WTC11 (cell line): ENCODE measurements around the gene EPM2A. TPM values are rescaled to one million over a fixed set of nuclear protein-coding genes. Genes with fewer than 3 reads are reported as not detected.

Experiments
- AFF4 ChIP-seq: sonication (generic); formaldehyde crosslinking; IDR thresholded peaks from 2 replicates; pipeline ENCODE4 v1.8.1; 2023; ENCODE audit warnings: mild to moderate bottlenecking, missing genetic modification reagents, borderline replicate concordance
- ATF1 ChIP-seq: sonication (generic); formaldehyde crosslinking; IDR thresholded peaks from 2 replicates; pipeline ENCODE4 v1.8.1; 2023; ENCODE audit warnings: mild to moderate bottlenecking, moderate library complexity, missing genetic modification reagents
- CREB1 ChIP-seq: sonication (generic); formaldehyde crosslinking; IDR thresholded peaks from 2 replicates; pipeline ENCODE4 v1.8.0; 2023; ENCODE audit warnings: mild to moderate bottlenecking, missing genetic modification reagents
- ERG ChIP-seq: fragments of 250-450 bp; sonication (Bioruptor Pico); IDR thresholded peaks from 2 replicates; pipeline ENCODE4 v1.8.0; 2021; ENCODE audit warnings: mild to moderate bottlenecking
- GABPB1 ChIP-seq: sonication (generic); formaldehyde crosslinking; IDR thresholded peaks from 2 replicates; pipeline ENCODE4 v1.8.1; 2023; ENCODE audit warnings: mild to moderate bottlenecking, missing genetic modification reagents
- JAZF1 ChIP-seq: fragments of 250-450 bp; sonication (Bioruptor Pico); IDR thresholded peaks from 2 replicates; pipeline ENCODE4 v1.9.0; 2021; ENCODE audit warnings: moderate library complexity, mild to moderate bottlenecking, inconsistent platforms
- MYBL2 ChIP-seq: sonication (generic); formaldehyde crosslinking; IDR thresholded peaks from 2 replicates; pipeline ENCODE4 v1.8.1; 2023; ENCODE audit warnings: mild to moderate bottlenecking, moderate library complexity, missing genetic modification reagents
- NFE2L1 ChIP-seq: sonication (generic); formaldehyde crosslinking; IDR thresholded peaks from 2 replicates; pipeline ENCODE4 v1.8.1; 2023; ENCODE audit warnings: missing genetic modification reagents
- NR2C2 ChIP-seq: sonication (generic); formaldehyde crosslinking; IDR thresholded peaks from 2 replicates; pipeline ENCODE4 v1.8.0; 2022; ENCODE audit warnings: mild to moderate bottlenecking, missing genetic modification reagents
- PRDM15 ChIP-seq: sonication (generic); formaldehyde crosslinking; IDR thresholded peaks from 2 replicates; pipeline ENCODE4 v1.8.0; 2022; ENCODE audit warnings: missing genetic modification reagents
- STAT6 ChIP-seq: sonication (generic); formaldehyde crosslinking; conservative IDR thresholded peaks from 2 replicates; pipeline ENCODE4 v1.8.1; 2023; ENCODE audit warnings: mild to moderate bottlenecking, low read depth, missing genetic modification reagents, moderate library complexity
- ZNF281 ChIP-seq: sonication (generic); formaldehyde crosslinking; IDR thresholded peaks from 2 replicates; pipeline ENCODE4 v1.8.0; 2023; ENCODE audit warnings: mild to moderate bottlenecking, missing genetic modification reagents
- ZNF396 ChIP-seq: fragments of 250-450 bp; sonication (Bioruptor Pico); IDR thresholded peaks from 2 replicates; pipeline ENCODE4 v1.8.0; 2021; ENCODE audit warnings: mild to moderate bottlenecking, moderate library complexity, borderline replicate concordance
- ZNF416 ChIP-seq: fragments of 250-450 bp; sonication (Bioruptor Pico); IDR thresholded peaks from 2 replicates; pipeline ENCODE4 v1.9.0; 2021; ENCODE audit warnings: mild to moderate bottlenecking, inconsistent platforms
- total RNA-seq: library from RNA; stranded (reverse); gene quantifications from 3 replicates; pipeline ENCODE4 v1.2.3, GENCODE V29; 2021
- TF ChIP-seq, protein P1 (sequence below): sonication (generic); formaldehyde crosslinking; IDR thresholded peaks from 2 replicates; pipeline ENCODE4 v1.8.1; 2023; ENCODE audit warnings: mild to moderate bottlenecking, moderate library complexity, missing genetic modification reagents
- TF ChIP-seq, protein P2 (sequence below): sonication (generic); formaldehyde crosslinking; conservative IDR thresholded peaks from 2 replicates; pipeline ENCODE4 v1.8.1; 2022; ENCODE audit warnings: mild to moderate bottlenecking, missing genetic modification reagents
- TF ChIP-seq, protein P3 (sequence below): sonication (generic); formaldehyde crosslinking; IDR thresholded peaks from 2 replicates; pipeline ENCODE4 v1.8.1; 2022; ENCODE audit warnings: low read depth, mild to moderate bottlenecking, moderate library complexity, missing genetic modification reagents, borderline replicate concordance
- TF ChIP-seq, protein P4 (sequence below): sonication (generic); formaldehyde crosslinking; IDR thresholded peaks from 2 replicates; pipeline ENCODE4 v1.8.1; 2022; ENCODE audit warnings: mild to moderate bottlenecking, moderate library complexity, missing genetic modification reagents

The EPM2A gene
- total RNA-seq, 1 experiment from 2014 or later: 5.3 TPM

- TF ChIP-seq PRDM15 (CRISPR knock-in tag): peak; percentile 96
- TF ChIP-seq MYBL2 (CRISPR knock-in tag): peak; percentile 51; the same call in 1 of the 2 replicates
- TF ChIP-seq NFE2L1: peak; percentile 65; the same call in 1 of the 2 replicates
- TF ChIP-seq, protein P1, sequence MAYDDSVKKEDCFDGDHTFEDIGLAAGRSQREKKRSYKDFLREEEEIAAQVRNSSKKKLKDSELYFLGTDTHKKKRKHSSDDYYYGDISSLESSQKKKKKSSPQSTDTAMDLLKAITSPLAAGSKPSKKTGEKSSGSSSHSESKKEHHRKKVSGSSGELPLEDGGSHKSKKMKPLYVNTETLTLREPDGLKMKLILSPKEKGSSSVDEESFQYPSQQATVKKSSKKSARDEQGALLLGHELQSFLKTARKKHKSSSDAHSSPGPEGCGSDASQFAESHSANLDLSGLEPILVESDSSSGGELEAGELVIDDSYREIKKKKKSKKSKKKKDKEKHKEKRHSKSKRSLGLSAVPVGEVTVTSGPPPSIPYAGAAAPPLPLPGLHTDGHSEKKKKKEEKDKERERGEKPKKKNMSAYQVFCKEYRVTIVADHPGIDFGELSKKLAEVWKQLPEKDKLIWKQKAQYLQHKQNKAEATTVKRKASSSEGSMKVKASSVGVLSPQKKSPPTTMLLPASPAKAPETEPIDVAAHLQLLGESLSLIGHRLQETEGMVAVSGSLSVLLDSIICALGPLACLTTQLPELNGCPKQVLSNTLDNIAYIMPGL (CRISPR knock-in tag): peak; percentile 51; the same call in 1 of the 2 replicates
- peak; percentile 63; the same call in 1 of the 2 replicates for TF ChIP-seq GABPB1 (CRISPR knock-in tag)
- no peak for TF ChIP-seq STAT6 (CRISPR knock-in tag)
- TF ChIP-seq AFF4 (CRISPR knock-in tag): no peak
- TF ChIP-seq ZNF416: 0 out of 2 replicates have a peak, but pooled peaks have one; percentile 22
- no peak for TF ChIP-seq ATF1
- TF ChIP-seq, protein P2, sequence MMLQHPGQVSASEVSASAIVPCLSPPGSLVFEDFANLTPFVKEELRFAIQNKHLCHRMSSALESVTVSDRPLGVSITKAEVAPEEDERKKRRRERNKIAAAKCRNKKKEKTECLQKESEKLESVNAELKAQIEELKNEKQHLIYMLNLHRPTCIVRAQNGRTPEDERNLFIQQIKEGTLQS (CRISPR knock-in tag): no peak
- TF ChIP-seq, protein P3, sequence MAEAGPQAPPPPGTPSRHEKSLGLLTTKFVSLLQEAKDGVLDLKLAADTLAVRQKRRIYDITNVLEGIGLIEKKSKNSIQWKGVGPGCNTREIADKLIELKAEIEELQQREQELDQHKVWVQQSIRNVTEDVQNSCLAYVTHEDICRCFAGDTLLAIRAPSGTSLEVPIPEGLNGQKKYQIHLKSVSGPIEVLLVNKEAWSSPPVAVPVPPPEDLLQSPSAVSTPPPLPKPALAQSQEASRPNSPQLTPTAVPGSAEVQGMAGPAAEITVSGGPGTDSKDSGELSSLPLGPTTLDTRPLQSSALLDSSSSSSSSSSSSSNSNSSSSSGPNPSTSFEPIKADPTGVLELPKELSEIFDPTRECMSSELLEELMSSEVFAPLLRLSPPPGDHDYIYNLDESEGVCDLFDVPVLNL (CRISPR knock-in tag): no peak; the same call in 1 of the 2 replicates
- no peak for TF ChIP-seq ERG (CRISPR knock-in tag)
- no peak for TF ChIP-seq CREB1
- TF ChIP-seq NR2C2 (CRISPR knock-in tag): no peak
- no peak for TF ChIP-seq ZNF396 (CRISPR knock-in tag)
- TF ChIP-seq, protein P4, sequence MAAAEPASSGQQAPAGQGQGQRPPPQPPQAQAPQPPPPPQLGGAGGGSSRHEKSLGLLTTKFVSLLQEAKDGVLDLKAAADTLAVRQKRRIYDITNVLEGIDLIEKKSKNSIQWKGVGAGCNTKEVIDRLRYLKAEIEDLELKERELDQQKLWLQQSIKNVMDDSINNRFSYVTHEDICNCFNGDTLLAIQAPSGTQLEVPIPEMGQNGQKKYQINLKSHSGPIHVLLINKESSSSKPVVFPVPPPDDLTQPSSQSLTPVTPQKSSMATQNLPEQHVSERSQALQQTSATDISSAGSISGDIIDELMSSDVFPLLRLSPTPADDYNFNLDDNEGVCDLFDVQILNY (CRISPR knock-in tag): peak; percentile 56; the same call in 1 of the 2 replicates
- no peak for TF ChIP-seq ZNF281 (CRISPR knock-in tag)
- TF ChIP-seq JAZF1 (CRISPR knock-in tag): no peak
These were observed 599 bp downstream of the EPM2A start (continued) for GRCh38 chr6:145734486-145735355.
